K562 treated with DMSO at 1 percent for 24 hours (cell line): ENCODE data around the gene TNIP3. TPM values are rescaled to one million over a fixed set of nuclear protein-coding genes. Genes with fewer than 3 reads are reported as not detected.

Experiments used
- total RNA-seq: library from RNA; unstranded; fragments of 300-600 nt; gene quantifications from 2 replicates; pipeline ENCODE4 v1.2.3, GENCODE V29; 2022; ENCODE audit warnings: low read depth; ENCODE audit not compliant: insufficient read depth

Gene TNIP3, protein sequence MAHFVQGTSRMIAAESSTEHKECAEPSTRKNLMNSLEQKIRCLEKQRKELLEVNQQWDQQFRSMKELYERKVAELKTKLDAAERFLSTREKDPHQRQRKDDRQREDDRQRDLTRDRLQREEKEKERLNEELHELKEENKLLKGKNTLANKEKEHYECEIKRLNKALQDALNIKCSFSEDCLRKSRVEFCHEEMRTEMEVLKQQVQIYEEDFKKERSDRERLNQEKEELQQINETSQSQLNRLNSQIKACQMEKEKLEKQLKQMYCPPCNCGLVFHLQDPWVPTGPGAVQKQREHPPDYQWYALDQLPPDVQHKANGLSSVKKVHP
- total RNA-seq = not detected in 2 replicates

DNA sequence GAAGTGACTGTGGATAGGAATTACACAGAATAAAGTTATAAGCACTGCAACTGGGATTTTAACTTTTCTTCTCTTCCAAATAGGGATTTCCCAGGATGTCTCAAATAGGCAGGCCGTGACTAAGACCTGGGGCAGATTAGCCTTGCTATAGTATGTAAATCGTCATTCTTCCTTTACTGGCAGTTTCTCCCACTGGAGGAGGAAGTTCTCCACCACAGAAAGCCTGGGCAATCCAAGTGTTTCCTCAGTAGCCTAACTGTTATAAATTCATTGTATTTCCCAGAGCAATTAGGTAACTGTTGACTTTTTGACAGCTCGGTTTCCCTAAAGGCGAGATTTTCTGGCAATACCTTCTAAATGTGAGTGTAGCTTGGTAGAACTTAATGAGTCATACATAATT is at the start of gene TNIP3:
Gene TNIP3 (minus strand): TSS at position 31 of the 400 bp plus-strand sequence. CDS start 196 bp downstream, outside the sequence.

Other genes with a start within 250 kb of the TNIP3 start
- not detected in 2 replicates for gene PRDM5, start 241.6 kb downstream of the TNIP3 start, total RNA-seq
- gene NDNF, start 91.8 kb downstream of the TNIP3 start, total RNA-seq = not detected in 2 replicates
- gene QRFPR, start 216.7 kb upstream of the TNIP3 start, total RNA-seq = not detected in 2 replicates